HepG2 (cell line): ENCODE results near the gene FGA. TPM values are rescaled to one million over a fixed set of nuclear protein-coding genes. Genes with fewer than 3 reads are reported as not detected.

Experiments
- AHR ChIP-seq: IDR thresholded peaks from 2 replicates; pipeline ENCODE4 v1.6.1; 2018; ENCODE audit warnings: missing genetic modification reagents, missing compliant biosample characterization
- CREB1 ChIP-seq, 2 experiments: fragments of 450-650 bp in 1 of 2; IDR thresholded peaks; 2 replicates each; pipeline ENCODE4 v1.6.1; 2016 to 2017; ENCODE audit warnings: control low read depth in 1 of 2, mild to moderate bottlenecking in 1 of 2, missing compliant biosample characterization in 1 of 2, missing genetic modification characterization in 1 of 2
- DR1 ChIP-seq: sonication (generic); formaldehyde crosslinking; IDR thresholded peaks from 2 replicates; pipeline ENCODE4 v1.8.0; 2021; ENCODE audit warnings: mild to moderate bottlenecking, missing genetic modification reagents, inconsistent platforms
- DZIP1 ChIP-seq: sonication (generic); formaldehyde crosslinking; IDR thresholded peaks from 2 replicates; pipeline ENCODE4 v1.5.0; 2020; ENCODE audit warnings: mild to moderate bottlenecking, missing genetic modification reagents
- E2F1 ChIP-seq: sonication (generic); formaldehyde crosslinking; IDR thresholded peaks from 2 replicates; pipeline ENCODE4 v1.5.0; 2020; ENCODE audit warnings: missing genetic modification reagents
- EHMT2 ChIP-seq: fragments of 200-600 bp; sonication (generic); IDR thresholded peaks from 2 replicates; pipeline ENCODE4 v1.7.0; 2017; ENCODE audit warnings: antibody characterized with exemption, low read depth, low read length, borderline replicate concordance
- HOXA3 ChIP-seq: sonication (generic); formaldehyde crosslinking; IDR thresholded peaks from 2 replicates; pipeline ENCODE4 v1.5.0; 2020; ENCODE audit warnings: missing genetic modification reagents
- HOXA5 ChIP-seq: sonication (generic); formaldehyde crosslinking; IDR thresholded peaks from 2 replicates; pipeline ENCODE4 v1.4.0; 2020; ENCODE audit warnings: missing genetic modification reagents
- IRF9 ChIP-seq: sonication (generic); formaldehyde crosslinking; IDR thresholded peaks from 2 replicates; pipeline ENCODE4 v1.8.0; 2022; ENCODE audit warnings: missing genetic modification reagents, mild to moderate bottlenecking, borderline replicate concordance
- KAT7 ChIP-seq: IDR thresholded peaks from 2 replicates; pipeline ENCODE4 v1.6.1; 2018; ENCODE audit warnings: borderline replicate concordance, missing compliant biosample characterization
- KDM1A ChIP-seq: IDR thresholded peaks from 2 replicates; pipeline ENCODE4 v1.6.1; 2016; ENCODE audit warnings: missing compliant biosample characterization
- MIER2 ChIP-seq: IDR thresholded peaks from 2 replicates; pipeline ENCODE4 v1.6.1; 2016; ENCODE audit warnings: missing biosample characterization, missing genetic modification reagents
- NFATC3 ChIP-seq: sonication (generic); formaldehyde crosslinking; IDR thresholded peaks from 2 replicates; pipeline ENCODE4 v1.5.1; 2020; ENCODE audit warnings: mild to moderate bottlenecking, missing genetic modification reagents
- PITX1 ChIP-seq: sonication (generic); formaldehyde crosslinking; IDR thresholded peaks from 2 replicates; pipeline ENCODE4 v1.5.1; 2020; ENCODE audit warnings: mild to moderate bottlenecking, missing genetic modification reagents
- POGK ChIP-seq: sonication (generic); formaldehyde crosslinking; conservative IDR thresholded peaks from 2 replicates; pipeline ENCODE4 v1.8.0; 2022; ENCODE audit warnings: mild to moderate bottlenecking, moderate library complexity, missing genetic modification reagents
- POGZ ChIP-seq: sonication (generic); formaldehyde crosslinking; IDR thresholded peaks from 2 replicates; pipeline ENCODE4 v1.4.0; 2020; ENCODE audit warnings: mild to moderate bottlenecking, missing genetic modification reagents
- POLR2G ChIP-seq: fragments of 200-400 bp; formaldehyde crosslinking; IDR thresholded peaks from 2 replicates; pipeline ENCODE4 v1.6.1; 2018; ENCODE audit warnings: mild to moderate bottlenecking, low read depth, low read length, moderate library complexity
- REPIN1 ChIP-seq: sonication (generic); formaldehyde crosslinking; IDR thresholded peaks from 2 replicates; pipeline ENCODE4 v1.8.0; 2022; ENCODE audit warnings: missing genetic modification reagents, low read depth, mild to moderate bottlenecking, borderline replicate concordance
- ZFP36L1 ChIP-seq: sonication (generic); formaldehyde crosslinking; IDR thresholded peaks from 2 replicates; pipeline ENCODE4 v1.8.0; 2022; ENCODE audit warnings: mild to moderate bottlenecking, missing genetic modification reagents, moderate library complexity
- ZNF20 ChIP-seq: sonication (generic); formaldehyde crosslinking; IDR thresholded peaks from 2 replicates; pipeline ENCODE4 v1.4.0; 2020; ENCODE audit warnings: mild to moderate bottlenecking, moderate library complexity, missing genetic modification reagents
- ZNF263 ChIP-seq: sonication (generic); formaldehyde crosslinking; IDR thresholded peaks from 2 replicates; pipeline ENCODE4 v1.4.0; 2020; ENCODE audit warnings: missing genetic modification reagents
- ZNF3 ChIP-seq: IDR thresholded peaks from 2 replicates; pipeline ENCODE4 v1.7.0; 2017; ENCODE audit warnings: inconsistent platforms
- polyA plus RNA-seq, 8 experiments: library from polyadenylated mRNA; depleted of rRNA in 3 of 8; stranded (reverse) in 7 of 8; unstranded in 1 of 8; fragments of >200 nt; fragmentation: Illumina TruSeq in 4 of 8; extraction: Trizol in 4 of 8; gene quantifications; 2 replicates each; pipeline versions ENCODE4 v1.2.1 to v1.2.3, GENCODE V29; 2011 to 2016; ENCODE audit warnings: low read depth in 4 of 8, missing spikeins in 1 of 8, mixed read lengths in 1 of 8; ENCODE audit not compliant: insufficient read depth in 1 of 8
- total RNA-seq, 5 experiments: library from RNA; depleted of rRNA; stranded (reverse); fragments of >200 nt; fragmentation: Illumina TruSeq; extraction: Trizol; gene quantifications; 2 replicates each; pipeline ENCODE4 v1.2.3, GENCODE V29; 2016; ENCODE audit warnings: low read depth in 1 of 5

The FGA gene
- total and polyA plus RNA-seq, 2 of the 13 experiments (the other 11 are each of a cell fraction or from before 2014, with no cell fraction given): 640 to 1,523 TPM

- TF ChIP-seq HOXA5 (peak; percentile 58; the same call in 1 of the 2 replicates), REPIN1 (peak; percentile 58; the same call in 1 of the 2 replicates), NFATC3 (CRISPR knock-in tag) (no peak), E2F1 (no peak), DZIP1 (CRISPR knock-in tag) (no peak), DR1 (CRISPR knock-in tag) (peak; percentile 96), ZNF3 (peak; percentile 22; the same call in 1 of the 2 replicates), CREB1 (IDR thresholded peaks at IDR 0.05) (no peak), CREB1 (CRISPR knock-in tag; IDR thresholded peaks at IDR 0.05) (peak; percentile 68; the same call in 1 of the 2 replicates), POLR2G (peak; percentile 99), HOXA3 (CRISPR knock-in tag) (peak; percentile 48; the same call in 1 of the 2 replicates), ZNF20 (CRISPR knock-in tag) (no peak), ZFP36L1 (CRISPR knock-in tag) (0 out of 2 replicates have a peak, but pooled peaks have one; percentile 48), ZNF263 (CRISPR knock-in tag) (no peak), POGZ (peak; percentile 74; the same call in 1 of the 2 replicates), KAT7 (CRISPR knock-in tag) (peak; percentile 46; the same call in 1 of the 2 replicates), PITX1 (CRISPR knock-in tag) (no peak; the same call in 1 of the 2 replicates), EHMT2 (peak; percentile 56; the same call in 1 of the 2 replicates), POGK (CRISPR knock-in tag) (peak; percentile 24; the same call in 1 of the 2 replicates), MIER2 (CRISPR knock-in tag) (0 out of 2 replicates have a peak, but pooled peaks have one; percentile 17), KDM1A (CRISPR knock-in tag) (peak; percentile 52; the same call in 1 of the 2 replicates), IRF9 (CRISPR knock-in tag) (no peak), AHR (CRISPR knock-in tag) (no peak)
Measured at GRCh38 chr4:154612472-154613414, 22.2 kb upstream of the FGA start, which contains the start of gene FGG (continued).
